HTR-8/SVneo (cell line): Measurements from ENCODE around the gene CDC34.

Experiments
- DNase-seq: peaks from one replicate; pipeline ENCODE4 v3.0.0; 2011; ENCODE audit warnings: low spot score, mixed read lengths; ENCODE audit not compliant: insufficient read length
- FAIRE-seq: peaks from 2 replicates; lab custom pipeline; 2011; peaks lifted over from hg19 to GRCh38; lab: Jason Lieb, UNC

CDC34 gene

GRCh38 chr19:567296-567900 lies 35.8 kb downstream of the CDC34 start:
- DNase-seq, result no peak
- no peak for FAIRE-seq

GRCh38 chr19:570251-570686 lies 38.7 kb downstream of the CDC34 start:
- DNase-seq (no peak), FAIRE-seq (no peak)

GRCh38 chr19:570937-571565 lies 39.5 kb downstream of the CDC34 start:
- no peak for FAIRE-seq

DNA sequence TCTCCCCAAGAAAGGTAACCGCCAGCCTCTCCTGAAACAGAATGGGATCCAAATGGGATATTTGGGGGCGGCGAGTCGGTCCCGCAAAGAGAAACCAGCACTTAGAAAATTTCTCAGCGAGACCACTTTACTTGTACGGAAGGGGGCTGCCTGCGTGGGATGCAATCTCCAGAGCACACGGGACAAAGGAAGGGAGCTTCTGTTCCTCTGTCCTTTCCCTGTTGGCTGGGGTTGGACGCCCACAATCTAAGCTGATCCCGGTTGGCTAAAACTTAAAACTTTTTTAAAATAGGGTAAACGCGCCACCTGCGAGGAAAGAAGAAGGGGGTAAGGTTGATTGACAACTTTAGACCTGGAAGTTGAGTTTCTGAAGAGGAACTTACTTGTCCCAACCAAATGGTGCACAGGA lies 40.0 kb downstream of the CDC34 start:
- DNase-seq, result no peak
- FAIRE-seq, result no peak

More at GRCh38 chr19:570937-571565, 39.5 kb downstream of the CDC34 start:
- DNase-seq, result no peak

- FAIRE-seq (peak; percentile 77), DNase-seq (peak; percentile 96)
These were observed 40.7 kb downstream of the CDC34 start, which contains the start of gene BSG for GRCh38 chr19:572140-572742. BSG (plus strand) TSS chr19:572596; CDS start chr19:572635, 39 bp downstream.

- FAIRE-seq (no peak), DNase-seq (no peak)
These were observed 41.4 kb downstream of the CDC34 start for GRCh38 chr19:572743-573518.

DNA sequence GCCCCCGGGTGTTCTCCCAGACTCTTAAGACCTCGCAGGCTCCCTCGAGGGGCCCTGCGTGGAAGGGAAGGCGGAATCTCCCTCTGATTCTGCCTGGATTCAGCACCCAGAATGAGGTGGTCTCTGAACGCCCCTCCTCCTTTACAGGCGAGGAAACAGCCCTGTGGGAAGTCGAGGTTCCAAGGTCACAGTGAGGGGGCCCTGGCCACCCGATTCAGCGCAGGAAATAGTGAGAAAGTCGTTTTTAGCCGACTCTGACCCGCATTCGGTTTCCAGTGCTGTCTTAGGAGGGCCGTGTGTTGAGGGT lies 41.9 kb downstream of the CDC34 start:
- DNase-seq (no peak), FAIRE-seq (no peak)

DNA sequence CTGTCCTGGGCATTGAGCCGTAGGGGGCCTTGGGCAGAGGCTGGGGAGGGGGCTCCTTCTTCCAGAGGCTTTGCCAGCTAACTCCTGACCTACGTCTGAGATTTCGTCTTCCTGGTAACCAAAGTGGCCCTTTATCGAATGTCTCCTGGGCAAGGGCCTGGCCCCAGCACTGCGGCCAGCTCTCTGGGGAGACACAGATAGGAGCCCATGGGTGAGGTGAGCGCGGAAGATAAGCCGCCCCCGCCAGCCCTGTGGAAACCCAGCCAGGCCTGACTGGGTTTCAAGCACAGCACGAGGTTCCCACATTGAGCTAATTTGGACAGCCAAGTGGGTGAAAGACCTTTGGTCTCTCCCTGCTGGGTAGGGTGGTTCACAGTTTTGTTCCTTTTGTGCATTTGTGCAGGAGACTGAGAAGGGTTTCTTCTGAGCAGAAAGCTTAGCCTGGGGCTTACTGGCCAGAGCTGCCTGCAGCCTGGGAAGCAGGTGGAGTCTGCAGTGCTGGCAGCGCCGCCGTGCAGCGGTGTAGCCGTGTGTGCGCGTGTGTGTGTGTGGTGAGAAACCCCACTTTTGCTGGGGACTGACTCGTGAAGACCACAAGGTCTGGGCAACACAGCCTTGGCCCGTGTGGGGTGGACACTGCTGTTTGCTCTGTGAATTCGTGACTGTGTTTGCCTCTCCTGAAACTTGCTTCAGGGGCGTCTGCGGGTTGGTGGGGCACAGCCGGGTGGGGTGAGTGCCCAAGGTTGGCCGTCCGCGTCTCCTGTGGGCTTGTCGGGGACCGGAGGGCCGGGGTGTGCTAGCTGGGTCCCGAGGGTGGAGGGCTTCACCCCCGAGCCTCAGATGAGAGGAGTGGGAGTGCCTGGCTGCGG lies 43.3 kb downstream of the CDC34 start:
- no peak for FAIRE-seq

GRCh38 chr19:575527-576506 lies 44.3 kb downstream of the CDC34 start:
- no peak for FAIRE-seq
- DNase-seq, result peak; percentile 46

More for the DNA sequence above, 43.3 kb downstream of the CDC34 start:
- DNase-seq, result no peak

GRCh38 chr19:576768-577438 lies 45.3 kb downstream of the CDC34 start:
- FAIRE-seq (no peak), DNase-seq (no peak)

- DNase-seq (no peak), FAIRE-seq (no peak)
These were observed 46.2 kb downstream of the CDC34 start for GRCh38 chr19:577439-578392.

GRCh38 chr19:579111-579841 lies 47.7 kb downstream of the CDC34 start:
- DNase-seq, result no peak
- FAIRE-seq, result no peak

- FAIRE-seq (no peak), DNase-seq (no peak)
These were observed 48.2 kb downstream of the CDC34 start for GRCh38 chr19:579842-580155.

GRCh38 chr19:580274-580835 lies 48.8 kb downstream of the CDC34 start:
- DNase-seq, result no peak
- FAIRE-seq, result no peak

DNA sequence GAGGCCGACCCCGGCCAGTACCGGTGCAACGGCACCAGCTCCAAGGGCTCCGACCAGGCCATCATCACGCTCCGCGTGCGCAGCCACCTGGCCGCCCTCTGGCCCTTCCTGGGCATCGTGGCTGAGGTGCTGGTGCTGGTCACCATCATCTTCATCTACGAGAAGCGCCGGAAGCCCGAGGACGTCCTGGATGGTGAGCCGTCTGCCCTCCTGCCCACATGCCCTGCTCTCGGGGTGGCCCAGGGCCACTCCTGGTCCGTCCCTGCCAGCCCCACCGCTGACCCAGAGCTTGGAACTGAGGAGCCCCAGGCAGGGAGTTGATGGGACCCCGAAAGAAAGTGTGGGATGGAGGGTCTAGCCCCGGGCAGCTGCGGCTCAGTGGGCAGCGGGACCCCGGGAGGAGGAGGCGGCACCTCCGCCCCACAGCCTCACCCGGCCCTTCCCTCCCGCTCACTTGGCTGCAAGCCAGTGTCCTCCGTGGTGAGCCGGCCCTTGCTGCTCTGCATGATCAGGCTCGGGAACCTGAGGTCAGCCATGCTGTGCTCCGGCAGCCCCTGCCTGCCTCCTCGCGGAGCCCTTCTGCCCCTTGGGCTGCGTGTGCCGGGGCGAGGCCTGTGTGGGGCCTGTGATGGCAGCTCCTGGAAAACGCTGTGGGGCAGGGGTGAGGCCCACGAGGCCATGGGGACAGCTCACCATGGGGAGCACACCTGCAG lies 50.0 kb downstream of the CDC34 start:
- no peak for DNase-seq
- no peak for FAIRE-seq
